SK-N-MC (cell line): ENCODE data around the gene DNAJB9.

Source experiments
- EZH2 ChIP-seq: fragments of 200-600 bp; sonication (generic); IDR thresholded peaks from one replicate; pipeline ENCODE4 v1.6.1; 2017; ENCODE audit warnings: antibody characterized with exemption
- FOXP2 ChIP-seq: optimal IDR thresholded peaks from 2 replicates; pipeline ENCODE3; 2011; ENCODE audit warnings: mild to moderate bottlenecking, moderate library complexity; ENCODE audit not compliant: insufficient read depth; ENCODE audit errors: extremely low read length, control extremely low read depth
- POLR2AphosphoS5 ChIP-seq: IDR thresholded peaks from 2 replicates; pipeline ENCODE4 v1.6.1; 2012; ENCODE audit warnings: mild to moderate bottlenecking, low read depth, low read length, borderline replicate concordance

DNA sequence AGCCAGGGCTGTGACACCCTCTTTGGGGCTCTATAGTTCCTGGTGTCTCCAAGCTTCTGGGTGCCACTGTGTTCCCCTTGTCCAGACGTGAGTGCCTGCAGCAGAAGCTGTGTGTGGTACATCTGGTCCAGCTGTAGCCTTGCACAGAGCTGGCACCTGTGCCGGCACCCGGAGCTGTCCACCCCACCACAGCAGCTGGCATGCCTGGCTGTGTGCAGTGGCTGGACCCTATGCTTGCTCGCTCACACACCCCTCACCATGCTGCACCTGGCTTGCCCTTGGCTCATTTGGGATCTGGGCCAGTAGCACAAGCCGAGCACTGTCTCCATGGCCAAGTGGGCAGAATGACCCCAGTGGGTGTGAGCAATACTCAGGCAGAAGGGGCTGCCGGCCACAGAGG, 10.6 kb downstream of the DNAJB9 start:
- TF ChIP-seq POLR2AphosphoS5 (no peak), EZH2 (no peak), FOXP2 (no peak)
